CD4-positive, alpha-beta memory T cell (primary cell): ENCODE data around the gene CIB2. TPM values are rescaled to one million over a fixed set of nuclear protein-coding genes. Genes with fewer than 3 reads are reported as not detected.

ENCODE experiments used
- CTCF ChIA-PET: fragments of 350-600 bp; sonication (Branson Sonifier 250); formaldehyde crosslinking; loops from one replicate; lab custom pipeline; 2021; ENCODE audit warnings: inconsistent platforms; ENCODE audit not compliant: partially characterized antibody; lab: Charles Lee
- POLR2A ChIA-PET: fragments of 350-600 bp; sonication (Branson Sonifier 250); formaldehyde crosslinking; loops from one replicate; lab custom pipeline; 2021; ENCODE audit not compliant: partially characterized antibody; lab: Charles Lee
- DNase-seq, 5 donors: peaks; one replicate each; pipeline versions ENCODE4 v3.0.0 to v3.0.0-alpha.2; 2020 to 2022; ENCODE audit warnings: mixed read lengths in 1 of 5
- H3K27ac ChIP-seq: one replicate; pipeline ENCODE4 v1.7.0; 2013; ENCODE audit warnings: low read depth, low read length
- H3K27me3 ChIP-seq: 2 replicates; pipeline ENCODE4 v1.7.0; 2013; ENCODE audit warnings: mild to moderate bottlenecking, low read length, moderate library complexity; ENCODE audit not compliant: insufficient read depth
- H3K36me3 ChIP-seq: 2 replicates; pipeline ENCODE4 v1.7.0; 2013; ENCODE audit warnings: mild to moderate bottlenecking, low read length, moderate library complexity; ENCODE audit not compliant: insufficient read depth
- H3K4me1 ChIP-seq: 2 replicates; pipeline ENCODE4 v1.7.0; 2013; ENCODE audit warnings: mild to moderate bottlenecking, low read length, moderate library complexity; ENCODE audit not compliant: insufficient read depth
- H3K4me3 ChIP-seq, 2 donors: one replicate each; pipeline ENCODE4 v1.7.0; 2013; ENCODE audit warnings: low read length in 2 of 2, mild to moderate bottlenecking in 1 of 2
- H3K9me3 ChIP-seq, 2 donors: one replicate each; pipeline ENCODE4 v1.7.0; 2013; ENCODE audit warnings: low read length in 2 of 2, control low read depth in 1 of 2; ENCODE audit not compliant: control insufficient read depth in 1 of 2
- H3K27ac Mint-ChIP-seq, 7 donors: one replicate each; pipeline ENCODE4 v1.8.0; 2020 to 2021; ENCODE audit warnings: mixed read lengths in 7 of 7, mild to moderate bottlenecking in 6 of 7, inconsistent platforms in 3 of 7, moderate library complexity in 3 of 7
- H3K27me3 Mint-ChIP-seq, 2 donors: one replicate each; pipeline ENCODE4 v1.8.0; 2020 to 2021; ENCODE audit warnings: mixed read lengths in 2 of 2
- H3K36me3 Mint-ChIP-seq, 2 donors: one replicate each; pipeline ENCODE4 v1.8.0; 2020 to 2021; ENCODE audit warnings: mixed read lengths in 2 of 2, inconsistent platforms in 1 of 2, mild to moderate bottlenecking in 1 of 2
- H3K4me1 Mint-ChIP-seq, 4 donors: one replicate each; pipeline ENCODE4 v1.8.0; 2020 to 2021; ENCODE audit warnings: mixed read lengths in 4 of 4, mild to moderate bottlenecking in 1 of 4
- H3K4me3 Mint-ChIP-seq, 8 donors: one replicate each; pipeline ENCODE4 v1.8.0; 2020 to 2021; ENCODE audit warnings: mixed read lengths in 8 of 8, mild to moderate bottlenecking in 7 of 8, moderate library complexity in 6 of 8, inconsistent platforms in 3 of 8
- H3K9me3 Mint-ChIP-seq, 8 donors: one replicate each; pipeline ENCODE4 v1.8.0; 2020 to 2021; ENCODE audit warnings: mixed read lengths in 8 of 8, mild to moderate bottlenecking in 5 of 8, inconsistent platforms in 3 of 8, moderate library complexity in 1 of 8
- intact Hi-C: fragments of 100-400 bp; cut with micrococcal nuclease; formaldehyde crosslinking; loops from one replicate; pipeline ENCODE4 v1.15.1; 2023
- polyA plus RNA-seq, 2 donors: library from polyadenylated mRNA; unstranded; fragments of 300-500 nt; fragmentation: Illumina TruSeq; gene quantifications; one replicate each; pipeline ENCODE4 v1.2.3, GENCODE V29; 2021
- total RNA-seq, 2 experiments: library from RNA; stranded (reverse); gene quantifications; one replicate each; pipeline ENCODE4 v1.2.3, GENCODE V29; 2021

Gene CIB2
- total and polyA plus RNA-seq, 4 experiments from 2014 or later = 0.56 to 2.2 (median 1.4) TPM

DNA sequence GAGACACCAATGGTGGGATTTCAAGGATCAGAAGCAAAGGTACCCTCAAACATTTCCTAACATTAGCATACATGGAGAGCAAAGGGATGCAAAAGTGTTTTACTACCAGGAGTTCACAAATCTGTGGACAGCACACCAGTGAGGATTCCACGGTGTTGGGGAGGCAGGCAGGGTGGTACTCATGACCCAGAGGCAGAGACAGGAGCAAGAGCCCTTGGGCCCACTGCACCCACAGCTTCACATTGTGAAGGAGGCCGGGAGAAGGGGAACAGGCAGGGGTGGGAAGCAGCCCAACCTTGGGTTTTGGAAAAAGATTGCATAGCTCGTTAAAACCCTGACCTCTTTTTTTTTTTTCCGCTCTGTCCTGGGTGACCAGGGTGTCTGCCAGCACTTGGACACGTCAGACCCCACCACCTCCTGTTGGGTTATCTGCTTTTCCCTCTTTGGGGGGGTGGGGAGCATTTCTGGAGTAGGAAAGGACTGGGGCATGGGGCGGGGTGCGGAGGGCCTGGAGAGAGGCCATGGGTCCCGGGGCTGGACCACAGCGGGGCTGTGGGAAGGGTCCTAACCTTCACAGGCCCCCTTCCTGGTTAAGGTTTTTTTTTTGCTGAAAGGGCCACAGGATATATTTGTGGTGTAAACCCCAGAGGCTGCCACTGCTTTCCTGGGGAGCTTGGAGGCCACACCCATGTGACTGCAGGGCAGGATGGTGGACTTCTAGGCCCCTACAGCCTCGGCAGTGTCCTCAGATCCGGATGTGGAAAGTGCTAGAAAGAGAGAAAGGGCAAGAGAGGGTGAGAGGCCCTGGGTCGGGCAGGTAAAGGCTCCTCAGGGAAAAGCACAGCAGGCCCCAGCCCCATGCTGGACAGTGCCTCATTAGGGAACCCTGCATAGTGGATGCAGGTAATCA, 26.4 kb downstream of the CIB2 start:
- intact Hi-C loops = loop anchor here (5.0 kb wide), 1 partner anchor 193 kb away; no protein-coding TSS in a partner anchor
- DNase-seq = no peak
- H3K27me3 ChIP-seq = no peaks in the 10 kb centered on the region
- H3K4me1 Mint-ChIP-seq = peaks cover 29 to 54% (median 43%) of the 10 kb centered on the region in 4 donors
- ChIA-PET POLR2A (interaction anchor here (0.7 to 4.1 kb wide), 5 partner anchors 36 to 70 kb away, joined by 3 to 22 read pairs (median 7); partner anchors contain the start of gene IDH3A), CTCF (interaction anchor here (0.8 to 11.4 kb wide), 7 partner anchors 8 to 146 kb away, joined by 3 to 236 read pairs (median 5); no protein-coding TSS in a partner anchor)
- H3K4me3 ChIP-seq = no peak overlapping the region
- H3K4me1 ChIP-seq = peaks cover 49% of the 10 kb centered on the region
- no peaks in the 10 kb centered on the region for H3K36me3 Mint-ChIP-seq
- peak overlapping the region in 7 of 8 donors; percentile 7 to 73 (median 51) for H3K4me3 Mint-ChIP-seq
- no peaks in the 10 kb centered on the region for H3K27me3 Mint-ChIP-seq
- no peaks in the 10 kb centered on the region for H3K36me3 ChIP-seq
- H3K9me3 Mint-ChIP-seq = no peaks in the 10 kb centered on the region
- H3K27ac Mint-ChIP-seq = peak overlapping the region; percentile 86 to 94 (median 90)
- H3K9me3 ChIP-seq = no peaks in the 10 kb centered on the region
- H3K27ac ChIP-seq = no peak overlapping the region

DNA sequence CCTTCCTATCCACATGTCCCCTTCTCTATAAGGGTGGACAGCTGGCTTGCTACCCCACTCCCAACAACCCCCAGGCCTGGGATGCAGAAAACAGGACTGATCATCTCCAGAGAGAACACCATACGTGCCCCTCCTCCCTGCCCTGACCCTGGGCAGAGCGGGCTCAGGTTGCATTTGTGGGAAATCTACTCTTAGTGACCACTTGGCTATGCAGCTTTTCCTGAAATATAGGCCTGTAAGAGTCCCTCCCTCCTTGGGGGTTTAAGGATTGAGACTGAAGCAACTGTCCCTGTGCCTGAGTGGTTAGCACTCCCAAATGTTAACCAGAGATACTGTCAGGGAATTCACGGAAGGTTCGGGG, 27.1 kb downstream of the CIB2 start:
- Histone ChIP-seq H3K36me3 (no peaks in the 10 kb centered on the region), H3K4me1 (peaks cover 49% of the 10 kb centered on the region), H3K27me3 (no peaks in the 10 kb centered on the region), H3K4me3 (no peak overlapping the region), H3K9me3 (no peaks in the 10 kb centered on the region), H3K27ac (peak overlapping the region; percentile 50)
- DNase-seq = no peak
- intact Hi-C loops = no loop called here
- Mint-ChIP-seq H3K4me3 (peak overlapping the region in 6 of 8 donors; percentile 40 to 73 (median 49)), H3K4me1 (peaks cover 31 to 55% (median 45%) of the 10 kb centered on the region in 4 donors), H3K9me3 (no peaks in the 10 kb centered on the region), H3K27me3 (no peaks in the 10 kb centered on the region), H3K27ac (peak overlapping the region; percentile 76 to 94 (median 91)), H3K36me3 (no peaks in the 10 kb centered on the region)
- CTCF ChIA-PET = interaction anchor here (0.8 to 11.4 kb wide), 8 partner anchors 9 to 145 kb away, joined by 3 to 236 read pairs (median 4); no protein-coding TSS in a partner anchor
- POLR2A ChIA-PET = interaction anchor here (0.7 to 4.1 kb wide), 7 partner anchors 27 to 104 kb away, joined by 3 to 22 read pairs (median 5); partner anchors contain the start of gene TBC1D2B

GRCh38 chr15:78103406-78104118, 27.7 kb downstream of the CIB2 start:
- no peaks in the 10 kb centered on the region for H3K36me3 ChIP-seq
- H3K27ac Mint-ChIP-seq = peak overlapping the region; percentile 76 to 94 (median 91)
- no peaks in the 10 kb centered on the region for H3K27me3 ChIP-seq
- intact Hi-C loops = no loop called here
- no peaks in the 10 kb centered on the region for H3K36me3 Mint-ChIP-seq
- POLR2A ChIA-PET = interaction anchor here (0.7 to 4.1 kb wide), 9 partner anchors 10 to 103 kb away, joined by 3 to 22 read pairs (median 4); partner anchors contain the start of gene TBC1D2B
- CTCF ChIA-PET = interaction anchor here (1.2 to 11.4 kb wide), 5 partner anchors 52 to 145 kb away, joined by 3 to 236 read pairs (median 6); no protein-coding TSS in a partner anchor
- H3K4me1 ChIP-seq = peaks cover 49% of the 10 kb centered on the region
- peak; percentile 58 to 72 (median 64) for DNase-seq
- peaks cover 31 to 55% (median 45%) of the 10 kb centered on the region in 4 donors for H3K4me1 Mint-ChIP-seq
- no peaks in the 10 kb centered on the region for H3K27me3 Mint-ChIP-seq
- H3K9me3 Mint-ChIP-seq = no peaks in the 10 kb centered on the region
- no peak overlapping the region for H3K4me3 ChIP-seq
- peak overlapping the region; percentile 50 for H3K27ac ChIP-seq
- peak overlapping the region in 7 of 8 donors; percentile 40 to 73 (median 58) for H3K4me3 Mint-ChIP-seq
- no peaks in the 10 kb centered on the region for H3K9me3 ChIP-seq

- no peaks in the 10 kb centered on the region for H3K36me3 ChIP-seq
- H3K27me3 Mint-ChIP-seq = no peaks in the 10 kb centered on the region
- no peak overlapping the region for H3K4me3 Mint-ChIP-seq
- H3K27ac ChIP-seq = peak overlapping the region; percentile 50
- ChIA-PET POLR2A (interaction anchor here (0.7 to 4.1 kb wide), 7 partner anchors 9 to 102 kb away, joined by 3 to 22 read pairs (median 4); no protein-coding TSS in a partner anchor), CTCF (interaction anchor here (0.6 to 11.4 kb wide), 6 partner anchors 10 to 144 kb away, joined by 3 to 236 read pairs (median 6); no protein-coding TSS in a partner anchor)
- intact Hi-C loops = no loop called here
- peaks cover 46% of the 10 kb centered on the region for H3K4me1 ChIP-seq
- peak overlapping the region; percentile 19 to 93 (median 79) for H3K27ac Mint-ChIP-seq
- H3K27me3 ChIP-seq = no peaks in the 10 kb centered on the region
- H3K9me3 Mint-ChIP-seq = no peaks in the 10 kb centered on the region
- no peak overlapping the region for H3K4me3 ChIP-seq
- peaks cover 31 to 55% (median 42%) of the 10 kb centered on the region in 4 donors for H3K4me1 Mint-ChIP-seq
- no peaks in the 10 kb centered on the region for H3K36me3 Mint-ChIP-seq
- no peak for DNase-seq
- H3K9me3 ChIP-seq = no peaks in the 10 kb centered on the region
Observed at GRCh38 chr15:78102741-78103140, 28.5 kb downstream of the CIB2 start.

DNA sequence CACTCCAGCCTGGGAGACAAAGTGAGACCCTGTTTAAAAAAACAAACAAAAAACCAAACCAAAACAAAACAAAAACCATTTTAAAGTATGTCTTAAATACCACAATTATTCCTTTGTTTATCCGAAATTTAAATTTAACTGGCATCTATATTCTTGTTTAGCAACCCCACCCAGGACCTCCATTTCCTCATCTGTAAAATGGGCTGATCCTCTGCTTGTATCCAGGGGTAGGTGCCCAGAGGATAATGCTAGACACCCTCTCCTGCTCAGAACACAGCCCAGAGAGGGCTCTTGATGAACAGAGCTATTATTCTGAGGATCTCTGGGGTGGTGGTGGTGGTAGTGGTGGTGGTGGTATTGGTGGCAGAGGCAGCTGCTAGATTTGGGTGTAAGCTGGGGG, 29.0 kb downstream of the CIB2 start:
- Mint-ChIP-seq H3K27me3 (no peaks in the 10 kb centered on the region), H3K36me3 (no peaks in the 10 kb centered on the region), H3K27ac (peak overlapping the region; percentile 37 to 88 (median 77)), H3K4me3 (no peak overlapping the region), H3K4me1 (peaks cover 31 to 55% (median 40%) of the 10 kb centered on the region in 4 donors), H3K9me3 (no peaks in the 10 kb centered on the region)
- Histone ChIP-seq H3K36me3 (no peaks in the 10 kb centered on the region), H3K27ac (peak overlapping the region; percentile 50), H3K4me1 (peaks cover 46% of the 10 kb centered on the region), H3K9me3 (no peaks in the 10 kb centered on the region), H3K4me3 (no peak overlapping the region), H3K27me3 (no peaks in the 10 kb centered on the region)
- DNase-seq = no peak
- CTCF ChIA-PET = interaction anchor here (0.6 to 11.4 kb wide), 8 partner anchors 10 to 143 kb away, joined by 3 to 236 read pairs (median 6); no protein-coding TSS in a partner anchor
- intact Hi-C loops = no loop called here
- POLR2A ChIA-PET = interaction anchor here (1.3 kb wide), 1 partner anchor 9 kb away, joined by 3 read pairs; no protein-coding TSS in a partner anchor

- Histone ChIP-seq H3K27ac (no peak overlapping the region), H3K4me1 (peaks cover 45% of the 10 kb centered on the region), H3K9me3 (no peaks in the 10 kb centered on the region), H3K27me3 (no peaks in the 10 kb centered on the region), H3K36me3 (no peaks in the 10 kb centered on the region), H3K4me3 (no peak overlapping the region)
- peak overlapping the region in 5 of 7 donors; percentile 42 to 88 (median 78) for H3K27ac Mint-ChIP-seq
- DNase-seq = no peak
- intact Hi-C loops = no loop called here
- H3K36me3 Mint-ChIP-seq = no peaks in the 10 kb centered on the region
- H3K9me3 Mint-ChIP-seq = no peaks in the 10 kb centered on the region
- CTCF ChIA-PET = interaction anchor here (0.6 to 3.6 kb wide), 8 partner anchors 11 to 143 kb away, joined by 3 to 12 read pairs (median 4); no protein-coding TSS in a partner anchor
- no peaks in the 10 kb centered on the region for H3K27me3 Mint-ChIP-seq
- no peak overlapping the region for H3K4me3 Mint-ChIP-seq
- POLR2A ChIA-PET = no interaction called here
- H3K4me1 Mint-ChIP-seq = peaks cover 31 to 52% (median 38%) of the 10 kb centered on the region in 4 donors
Observed at GRCh38 chr15:78101423-78102105, 29.7 kb downstream of the CIB2 start.
